Caco-2 (cell line): ENCODE measurements around the gene ST8SIA1. TPM values are rescaled to one million over a fixed set of nuclear protein-coding genes. Genes with fewer than 3 reads are reported as not detected.

Source experiments
- BruUV-seq: library from RNA; stranded (reverse); fragments of 400-500 nt; replicated peaks from 2 replicates; lab custom pipeline; 2021; lab: Mats Ljungman, UMichigan
- CTCF ChIA-PET: fragments of 300-600 bp; sonication (Branson Sonifier 250); formaldehyde crosslinking; loops from one replicate; lab custom pipeline; 2022; ENCODE audit warnings: antibody characterized with exemption; lab: Charles Lee
- POLR2A ChIA-PET: fragments of 300-600 bp; sonication (Branson Sonifier 250); formaldehyde crosslinking; loops from one replicate; lab custom pipeline; 2022; ENCODE audit warnings: antibody characterized with exemption; lab: Charles Lee
- DNase-seq, 2 experiments: peaks; one replicate each; pipeline versions ENCODE4 v3.0.0 to v3.0.0-alpha.2; 2020 to 2022
- H3K27me3 ChIP-seq: replicated peaks from 2 replicates; pipeline ENCODE4 v1.6.0; 2011; ENCODE audit warnings: low read length; ENCODE audit not compliant: control insufficient read depth, insufficient read depth
- H3K36me3 ChIP-seq: 2 replicates; pipeline ENCODE4 v1.5.1; 2011; ENCODE audit warnings: low read length; ENCODE audit not compliant: control insufficient read depth, insufficient read depth
- H3K4me1 ChIP-seq: fragments of 250-450 bp; sonication (Bioruptor Pico); 2 replicates; pipeline ENCODE4 v1.5.1; 2020; ENCODE audit warnings: mild to moderate bottlenecking
- H3K4me3 ChIP-seq: 2 replicates; pipeline ENCODE4 v1.5.1; 2011; ENCODE audit warnings: low read depth, mild to moderate bottlenecking, control low read depth, low read length
- H3K9me3 ChIP-seq: fragments of 250-450 bp; sonication (Bioruptor Pico); 2 replicates; pipeline ENCODE4 v1.5.1; 2020; ENCODE audit warnings: mild to moderate bottlenecking, moderate library complexity
- H3K27ac Mint-ChIP-seq: one replicate; pipeline ENCODE4 v1.8.0; 2022; ENCODE audit warnings: mixed read lengths; ENCODE audit not compliant: unreplicated experiment
- H3K27me3 Mint-ChIP-seq: one replicate; pipeline ENCODE4 v1.8.0; 2022; ENCODE audit warnings: mixed read lengths; ENCODE audit not compliant: insufficient read depth, unreplicated experiment
- H3K36me3 Mint-ChIP-seq: one replicate; pipeline ENCODE4 v1.8.0; 2022; ENCODE audit warnings: mild to moderate bottlenecking, mixed read lengths; ENCODE audit not compliant: insufficient read depth, unreplicated experiment
- H3K4me1 Mint-ChIP-seq: one replicate; pipeline ENCODE4 v1.8.0; 2022; ENCODE audit warnings: low read depth, mixed read lengths; ENCODE audit not compliant: unreplicated experiment
- H3K4me3 Mint-ChIP-seq: one replicate; pipeline ENCODE4 v1.8.0; 2022; ENCODE audit warnings: mild to moderate bottlenecking, moderate library complexity, mixed read lengths; ENCODE audit not compliant: unreplicated experiment
- H3K9me3 Mint-ChIP-seq: one replicate; pipeline ENCODE4 v1.8.0; 2022; ENCODE audit warnings: mixed read lengths; ENCODE audit not compliant: unreplicated experiment
- intact Hi-C: fragments of 100-400 bp; cut with micrococcal nuclease; formaldehyde crosslinking; loops from one replicate; pipeline ENCODE4 v1.10.0; 2022; ENCODE audit not compliant: unreplicated experiment
- total RNA-seq: library from RNA; stranded (reverse); gene quantifications from 2 replicates; pipeline ENCODE4 v1.2.3, GENCODE V29; 2022
- TF ChIP-seq, protein P1 (sequence below), 2 experiments: fragments of 200-600 bp in 1 of 2; IDR thresholded peaks; 1 replicate in 1 of 2; 2 replicates in 1 of 2; pipeline versions ENCODE4 v1.5.1 to v1.8.0; 2011 to 2022; ENCODE audit warnings: antibody characterized with exemption in 1 of 2, control low read depth in 1 of 2, inconsistent platforms in 1 of 2, low read depth in 1 of 2, low read length in 1 of 2, mild to moderate bottlenecking in 1 of 2, moderate library complexity in 1 of 2; ENCODE audit not compliant: insufficient read depth in 1 of 2, severe bottlenecking in 1 of 2, unreplicated experiment in 1 of 2

Gene ST8SIA1
- total RNA-seq, 1 experiment from 2014 or later: not detected

DNA sequence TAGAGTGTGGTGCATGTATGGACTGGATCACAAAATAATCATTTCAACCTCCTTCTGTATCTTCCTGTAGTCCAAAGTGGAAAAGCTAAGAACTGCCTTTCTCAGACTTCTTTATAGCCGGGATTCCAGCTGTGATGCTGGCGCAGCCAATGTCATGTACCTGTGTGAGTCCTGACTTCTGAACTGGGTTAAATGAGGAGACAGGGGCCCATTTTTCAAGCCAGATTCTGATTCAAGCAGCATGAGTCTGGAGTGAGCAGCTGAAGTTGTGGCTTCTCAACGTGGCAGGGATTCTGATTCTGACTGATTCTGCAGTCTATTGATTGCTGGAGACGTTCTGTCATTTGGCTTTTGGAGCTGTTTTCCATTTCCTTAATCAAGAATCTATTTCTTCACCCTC is 111.2 kb downstream of the ST8SIA1 start:
- Histone ChIP-seq H3K4me1 (no peaks in the 10 kb centered on the region), H3K27me3 (0 out of 2 replicates have a peak, but pooled peaks cover 1% of the 10 kb centered on the region), H3K9me3 (no peaks in the 10 kb centered on the region), H3K4me3 (no peak overlapping the region), H3K36me3 (no peaks in the 10 kb centered on the region)
- DNase-seq: no peak
- Mint-ChIP-seq H3K4me1 (no peaks in the 10 kb centered on the region), H3K4me3 (no peak overlapping the region), H3K27ac (no peak overlapping the region), H3K9me3 (no peaks in the 10 kb centered on the region), H3K27me3 (peaks cover 4% of the 10 kb centered on the region), H3K36me3 (no peaks in the 10 kb centered on the region)
- intact Hi-C loops: loop anchor here (10.0 kb wide), 1 partner anchor 499 kb away; no protein-coding TSS in a partner anchor
- TF ChIP-seq, protein P1, sequence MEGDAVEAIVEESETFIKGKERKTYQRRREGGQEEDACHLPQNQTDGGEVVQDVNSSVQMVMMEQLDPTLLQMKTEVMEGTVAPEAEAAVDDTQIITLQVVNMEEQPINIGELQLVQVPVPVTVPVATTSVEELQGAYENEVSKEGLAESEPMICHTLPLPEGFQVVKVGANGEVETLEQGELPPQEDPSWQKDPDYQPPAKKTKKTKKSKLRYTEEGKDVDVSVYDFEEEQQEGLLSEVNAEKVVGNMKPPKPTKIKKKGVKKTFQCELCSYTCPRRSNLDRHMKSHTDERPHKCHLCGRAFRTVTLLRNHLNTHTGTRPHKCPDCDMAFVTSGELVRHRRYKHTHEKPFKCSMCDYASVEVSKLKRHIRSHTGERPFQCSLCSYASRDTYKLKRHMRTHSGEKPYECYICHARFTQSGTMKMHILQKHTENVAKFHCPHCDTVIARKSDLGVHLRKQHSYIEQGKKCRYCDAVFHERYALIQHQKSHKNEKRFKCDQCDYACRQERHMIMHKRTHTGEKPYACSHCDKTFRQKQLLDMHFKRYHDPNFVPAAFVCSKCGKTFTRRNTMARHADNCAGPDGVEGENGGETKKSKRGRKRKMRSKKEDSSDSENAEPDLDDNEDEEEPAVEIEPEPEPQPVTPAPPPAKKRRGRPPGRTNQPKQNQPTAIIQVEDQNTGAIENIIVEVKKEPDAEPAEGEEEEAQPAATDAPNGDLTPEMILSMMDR (IDR thresholded peaks at IDR 0.05; ENCODE audit: insufficient read depth in 1 of 2, low read depth in 1 of 2, low read length in 1 of 2, severe bottlenecking in 1 of 2, unreplicated experiment in 1 of 2): no peak
- ChIA-PET CTCF (no interaction called here), POLR2A (no interaction called here)
- BruUV-seq: no TSS peak

DNA sequence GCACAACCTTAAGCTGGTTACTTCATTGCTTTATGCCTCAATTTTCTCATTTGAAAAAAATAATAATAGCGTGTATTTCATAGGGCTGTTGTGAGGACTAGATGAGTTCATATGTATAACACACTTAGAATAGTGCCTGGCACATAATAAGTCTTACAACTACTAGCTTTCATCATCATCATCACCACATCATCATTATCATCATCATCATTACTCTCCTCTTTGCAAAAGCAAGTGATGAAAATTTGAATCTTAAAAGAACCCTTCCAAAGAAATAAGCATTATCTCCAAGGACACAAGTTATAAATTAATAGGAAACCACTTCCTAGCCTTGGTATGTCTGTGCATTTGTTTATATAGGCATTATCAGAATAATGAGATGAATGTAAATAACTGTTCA is 117.0 kb downstream of the ST8SIA1 start:
- H3K36me3 Mint-ChIP-seq: no peaks in the 10 kb centered on the region
- H3K27ac Mint-ChIP-seq: no peak overlapping the region
- intact Hi-C loops: no loop called here
- CTCF ChIA-PET: no interaction called here
- peaks cover 4% of the 10 kb centered on the region for H3K27me3 Mint-ChIP-seq
- H3K4me3 Mint-ChIP-seq: no peak overlapping the region
- no peaks in the 10 kb centered on the region for H3K4me1 ChIP-seq
- H3K36me3 ChIP-seq: no peaks in the 10 kb centered on the region
- no peaks in the 10 kb centered on the region for H3K9me3 ChIP-seq
- BruUV-seq: no TSS peak
- no peaks in the 10 kb centered on the region for H3K27me3 ChIP-seq
- no peak overlapping the region for H3K4me3 ChIP-seq
- H3K9me3 Mint-ChIP-seq: peaks cover 2% of the 10 kb centered on the region
- POLR2A ChIA-PET: no interaction called here
- no peak for DNase-seq
- TF ChIP-seq, protein P1 (IDR thresholded peaks at IDR 0.05; ENCODE audit: insufficient read depth in 1 of 2, low read depth in 1 of 2, low read length in 1 of 2, severe bottlenecking in 1 of 2, unreplicated experiment in 1 of 2): no peak
- H3K4me1 Mint-ChIP-seq: no peaks in the 10 kb centered on the region

DNA sequence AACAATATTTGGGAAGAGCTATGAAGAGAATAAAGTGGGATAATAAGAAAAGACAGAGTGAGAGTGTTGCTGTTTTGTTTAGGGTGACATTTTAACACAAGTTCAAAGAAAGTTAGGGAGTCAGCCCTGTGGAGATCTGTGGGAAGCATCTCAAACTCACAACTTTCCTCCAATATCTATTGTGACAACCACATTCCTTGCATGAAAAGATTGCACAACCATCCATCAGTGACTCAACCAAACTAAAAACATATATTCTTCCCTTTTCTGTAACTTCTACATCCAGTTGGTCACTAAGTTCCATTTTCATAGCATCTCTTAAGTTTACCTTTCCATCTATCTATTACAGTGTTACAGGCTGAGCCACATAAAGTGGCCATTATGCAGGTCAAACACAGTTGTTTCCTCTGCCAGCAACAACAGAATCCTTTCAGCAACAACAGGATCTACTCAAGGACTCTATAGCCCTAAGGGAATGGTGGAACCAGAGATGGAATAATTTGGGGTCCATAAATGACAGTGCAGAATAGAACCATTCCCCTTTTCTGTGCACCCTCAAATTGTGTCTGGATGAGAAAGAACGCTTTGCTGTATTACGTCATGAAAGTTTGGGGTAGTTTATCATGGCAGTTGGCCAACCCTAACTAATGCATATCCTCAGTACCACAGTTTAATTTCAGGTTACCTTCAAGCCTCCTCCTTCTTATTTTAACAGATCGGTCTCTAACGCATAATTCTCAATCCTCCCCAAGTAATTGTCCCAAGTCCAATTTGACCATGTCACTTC is 118.8 kb downstream of the ST8SIA1 start:
- no TSS peak for BruUV-seq
- Histone ChIP-seq H3K9me3 (no peaks in the 10 kb centered on the region), H3K36me3 (no peaks in the 10 kb centered on the region)

More for the DNA sequence above, 118.8 kb downstream of the ST8SIA1 start:
- Mint-ChIP-seq H3K4me1 (no peaks in the 10 kb centered on the region), H3K4me3 (no peak overlapping the region), H3K27ac (no peak overlapping the region), H3K36me3 (no peaks in the 10 kb centered on the region), H3K27me3 (peaks cover 4% of the 10 kb centered on the region), H3K9me3 (peaks cover 9% of the 10 kb centered on the region)
- Histone ChIP-seq H3K4me1 (no peaks in the 10 kb centered on the region), H3K27me3 (no peaks in the 10 kb centered on the region), H3K4me3 (no peak overlapping the region)
- TF ChIP-seq, protein P1 (IDR thresholded peaks at IDR 0.05; ENCODE audit: insufficient read depth in 1 of 2, low read depth in 1 of 2, low read length in 1 of 2, severe bottlenecking in 1 of 2, unreplicated experiment in 1 of 2): no peak
- intact Hi-C loops: no loop called here
- POLR2A ChIA-PET: no interaction called here
- CTCF ChIA-PET: no interaction called here
- DNase-seq: no peak
